HL-60/S4 treated with phorbol 12-myristate 13-acetate at 8.2 ng/mL for 4 days and 3 days (cell line): ENCODE results near the gene CNNM2.

Experiments used
- in situ Hi-C: fragments of 300-500 bp; cut with MboI; formaldehyde crosslinking; loops from 2 replicates; pipeline ENCODE4 v1.15.0; 2022; ENCODE audit warnings: low sequenced_read_pairs

The CNNM2 gene

GRCh38 chr10:102917962-102918816 is at the start of gene CNNM2:
TSS of gene CNNM2 (plus strand) at chr10:102918294. CDS start at chr10:102918481, 187 bp downstream.
- in situ Hi-C loops, result loop anchor here (10.0 kb wide), 2 partner anchors 183 to 327 kb away; partner anchors contain the start of gene RPEL1

DNA sequence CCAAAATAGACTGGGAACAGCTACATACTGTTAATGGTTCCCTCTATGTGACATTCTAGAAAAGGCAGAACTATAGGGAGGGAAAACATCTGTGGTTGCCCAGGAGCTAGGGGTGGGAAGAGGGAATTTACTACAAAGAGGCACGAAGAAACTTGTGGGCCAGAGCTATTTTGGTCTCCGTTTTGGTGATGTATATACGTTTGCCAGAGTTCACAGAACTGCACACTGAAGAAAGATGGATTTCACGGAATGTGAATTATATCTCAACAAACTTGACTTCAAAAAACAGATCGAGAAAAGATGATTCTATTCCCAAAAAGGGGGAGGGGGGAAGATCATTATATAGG is 49.2 kb upstream of the CNNM2 start:
- in situ Hi-C loops, result no loop called here

DNA sequence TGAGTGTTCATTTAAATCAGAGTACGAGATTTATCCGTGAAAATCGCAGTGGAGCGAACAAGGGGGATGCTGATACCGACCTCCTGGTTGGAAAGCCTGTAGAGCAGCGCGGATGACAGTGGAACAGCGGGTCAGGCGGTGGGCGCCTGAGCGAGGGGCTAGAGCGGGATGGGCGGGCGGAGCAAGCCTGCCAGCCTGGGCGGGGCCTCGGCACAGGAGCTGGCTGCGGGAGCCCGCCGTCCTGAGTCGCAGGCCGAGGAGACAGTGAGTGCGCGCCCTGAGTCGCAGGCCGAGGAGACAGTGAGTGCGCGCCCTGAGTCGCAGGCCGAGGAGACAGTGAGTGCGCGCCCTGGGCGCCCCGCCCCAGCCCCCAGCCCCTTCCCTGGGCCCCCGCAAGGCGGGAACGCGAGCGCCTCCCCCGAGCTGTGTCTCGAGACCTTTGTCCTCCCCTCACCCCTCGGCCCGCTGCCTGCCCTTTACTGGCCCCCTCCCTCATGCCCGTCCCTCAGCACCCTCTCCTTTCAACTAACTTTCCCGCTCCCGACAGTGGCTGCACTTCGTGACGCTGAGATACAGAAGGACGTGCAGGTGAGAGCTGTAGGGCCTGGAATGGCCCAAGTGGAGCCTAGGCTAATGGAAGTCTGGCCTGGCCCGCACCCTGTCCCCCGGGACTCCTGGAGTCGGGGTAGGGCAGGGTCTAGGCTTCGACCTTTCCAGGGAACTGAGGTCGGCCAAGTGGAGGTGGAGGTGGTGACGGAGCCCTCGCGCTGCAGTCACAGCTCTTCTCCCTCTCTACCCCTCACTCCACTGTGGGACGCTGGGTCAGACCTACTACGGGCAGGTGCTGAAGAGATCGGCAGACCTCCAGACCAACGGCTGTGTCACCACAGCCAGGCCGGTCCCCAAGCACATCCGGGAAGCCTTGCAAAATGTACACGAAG is 48.6 kb upstream of the CNNM2 start, which contains the start of gene AS3MT:
AS3MT (plus strand) TSS at position 213 of the 941 bp plus-strand sequence; CDS start at position 336, 123 bp downstream.
- in situ Hi-C loops, result no loop called here

- in situ Hi-C loops, result no loop called here
Measured at GRCh38 chr10:102870221-102870620, 47.9 kb upstream of the CNNM2 start.

- in situ Hi-C loops, result no loop called here
Measured at GRCh38 chr10:102872163-102872562, 45.9 kb upstream of the CNNM2 start.

- in situ Hi-C loops, result no loop called here
Measured at GRCh38 chr10:102876747-102877153, 41.3 kb upstream of the CNNM2 start.

- in situ Hi-C loops, result no loop called here
Measured at GRCh38 chr10:102878629-102879028, 39.5 kb upstream of the CNNM2 start.

DNA sequence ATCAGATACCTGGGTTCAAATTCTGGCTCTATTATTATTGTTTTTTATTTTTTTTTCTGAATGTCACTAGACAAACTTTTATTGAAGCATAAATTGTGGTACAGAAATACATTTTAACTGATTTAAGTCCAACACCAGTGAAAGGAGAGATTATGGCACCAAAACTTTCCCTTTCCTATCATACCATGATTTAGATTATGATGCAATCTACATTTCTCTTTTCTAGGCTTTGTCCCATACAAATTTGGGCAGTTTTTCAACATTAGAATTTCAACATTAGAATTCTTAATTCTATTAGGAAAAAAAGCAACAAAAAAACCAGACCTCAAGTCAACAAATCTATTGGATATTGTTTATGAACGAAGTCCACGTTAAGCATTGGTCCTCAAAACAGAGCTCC is 37.8 kb upstream of the CNNM2 start:
- in situ Hi-C loops, result no loop called here

DNA sequence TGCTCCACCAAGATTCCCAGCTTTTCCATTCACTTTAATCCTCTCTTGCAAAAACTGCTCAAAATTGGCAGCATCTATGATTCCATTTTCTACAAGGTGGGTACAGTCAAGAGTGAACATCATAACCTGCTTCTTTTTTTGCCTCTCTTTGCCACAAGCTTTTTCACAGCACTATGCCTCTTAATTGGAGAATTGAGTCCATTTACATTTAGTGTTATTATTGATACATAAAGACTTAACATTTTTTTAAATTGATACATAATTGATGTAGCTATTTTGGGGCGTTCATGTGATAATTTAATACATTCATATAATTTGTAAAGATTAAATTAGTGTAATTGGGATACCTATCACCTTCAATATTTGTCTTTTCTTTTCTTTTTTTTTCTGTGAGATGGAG is 30.0 kb upstream of the CNNM2 start:
- in situ Hi-C loops, result no loop called here

GRCh38 chr10:102894466-102895213 is 23.5 kb upstream of the CNNM2 start:
- in situ Hi-C loops, result no loop called here

DNA sequence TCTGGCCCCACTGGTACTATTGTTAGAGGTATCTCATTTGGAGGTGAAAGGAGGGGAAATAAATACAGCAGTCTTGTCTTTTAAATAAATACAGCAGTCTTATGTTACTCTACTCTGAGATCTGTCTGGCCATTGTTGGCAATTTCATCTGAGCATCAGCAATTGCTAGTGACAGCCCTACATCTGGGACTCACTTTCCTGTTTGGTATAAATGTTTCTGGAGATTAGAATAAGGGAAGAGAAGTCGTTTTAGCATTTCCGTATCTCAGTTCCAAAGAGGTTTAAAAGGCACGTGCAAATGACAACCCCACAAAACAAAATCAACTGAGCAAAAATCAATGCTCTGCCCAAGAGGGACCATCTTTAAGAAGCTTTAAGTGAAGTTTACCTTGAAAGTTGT is 18.1 kb upstream of the CNNM2 start:
- in situ Hi-C loops, result no loop called here

DNA sequence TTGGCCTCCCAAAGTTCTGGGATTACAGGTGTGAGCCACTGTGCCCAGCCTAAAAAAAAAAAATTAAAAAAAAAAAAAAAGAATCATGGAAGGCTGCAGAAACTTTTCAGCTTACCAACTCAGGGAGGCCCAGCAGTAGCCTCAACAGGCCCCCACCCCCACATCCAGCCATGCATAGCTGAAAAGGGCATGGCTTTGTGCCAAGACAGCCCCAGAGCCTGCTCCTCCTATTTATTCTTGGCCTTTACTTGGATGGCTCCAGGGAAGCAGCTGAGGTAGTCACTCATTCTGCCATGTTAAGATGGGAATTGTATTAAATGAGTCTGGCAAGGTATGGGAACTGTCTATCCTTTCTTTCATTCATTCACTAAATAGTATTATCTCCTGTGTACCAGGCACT is 13.7 kb upstream of the CNNM2 start:
- in situ Hi-C loops, result no loop called here

GRCh38 chr10:102906507-102906906 is 11.6 kb upstream of the CNNM2 start:
- in situ Hi-C loops, result no loop called here

- in situ Hi-C loops, result loop anchor here (10.0 kb wide), 2 partner anchors 180 to 330 kb away; partner anchors contain the start of gene RPEL1
Measured at GRCh38 chr10:102914781-102915180, 3.3 kb upstream of the CNNM2 start.

- in situ Hi-C loops, result loop anchor here (10.0 kb wide), 2 partner anchors 181 to 329 kb away; partner anchors contain the start of gene RPEL1
Measured at GRCh38 chr10:102916173-102916572, 1.9 kb upstream of the CNNM2 start.

DNA sequence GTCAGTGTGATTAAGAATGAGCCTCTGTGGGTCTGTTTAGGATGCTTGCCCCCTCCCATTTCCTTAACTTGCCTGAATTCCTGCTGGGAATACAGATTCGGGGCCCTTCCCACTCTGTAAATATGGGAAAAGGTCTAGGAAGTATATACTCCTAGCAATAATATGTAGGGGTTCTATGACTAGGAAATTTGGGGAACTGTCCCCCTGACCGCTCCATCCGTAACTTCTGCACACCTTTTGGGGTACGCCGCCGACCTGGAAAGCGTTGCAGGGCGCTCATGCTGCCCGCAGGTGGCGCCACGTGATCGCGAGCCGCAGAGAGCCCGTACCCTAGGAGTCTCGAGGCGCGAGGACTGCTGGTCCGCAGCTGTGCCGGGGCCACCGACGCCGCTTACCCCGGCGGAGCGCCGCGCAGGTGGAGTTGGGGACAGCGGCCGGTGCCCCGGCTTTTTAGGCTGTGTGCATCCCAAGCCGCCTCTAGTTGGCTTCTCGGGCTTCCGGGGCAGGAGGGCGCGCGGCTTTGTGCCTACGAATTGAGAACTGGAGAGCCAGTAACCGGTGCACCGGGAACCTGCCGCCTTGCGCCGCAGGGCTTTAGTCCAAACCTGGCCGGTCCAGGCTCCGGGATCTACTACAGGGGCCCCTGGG is 656 bp upstream of the CNNM2 start:
- in situ Hi-C loops, result loop anchor here (10.0 kb wide), 2 partner anchors 183 to 327 kb away; partner anchors contain the start of gene RPEL1

GRCh38 chr10:102918817-102919245 is 737 bp downstream of the CNNM2 start:
- in situ Hi-C loops, result loop anchor here (10.0 kb wide), 2 partner anchors 184 to 326 kb away; partner anchors contain the start of gene RPEL1

DNA sequence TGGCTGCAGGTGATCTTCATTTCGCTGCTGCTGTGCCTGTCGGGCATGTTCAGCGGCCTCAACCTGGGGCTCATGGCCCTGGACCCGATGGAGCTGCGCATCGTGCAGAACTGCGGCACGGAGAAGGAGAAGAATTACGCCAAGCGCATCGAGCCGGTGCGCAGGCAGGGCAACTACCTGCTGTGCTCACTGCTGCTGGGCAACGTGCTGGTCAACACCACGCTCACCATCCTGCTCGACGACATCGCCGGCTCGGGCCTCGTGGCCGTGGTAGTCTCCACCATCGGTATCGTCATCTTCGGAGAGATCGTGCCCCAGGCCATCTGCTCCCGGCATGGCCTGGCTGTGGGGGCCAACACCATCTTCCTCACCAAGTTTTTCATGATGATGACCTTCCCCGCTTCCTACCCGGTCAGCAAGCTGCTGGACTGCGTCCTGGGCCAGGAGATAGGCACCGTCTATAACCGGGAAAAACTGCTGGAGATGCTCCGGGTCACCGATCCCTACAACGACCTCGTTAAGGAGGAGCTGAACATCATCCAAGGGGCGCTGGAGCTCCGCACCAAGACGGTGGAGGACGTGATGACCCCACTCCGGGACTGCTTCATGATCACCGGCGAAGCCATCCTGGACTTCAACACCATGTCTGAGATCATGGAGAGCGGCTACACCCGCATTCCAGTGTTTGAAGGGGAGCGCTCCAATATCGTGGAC is 1.3 kb downstream of the CNNM2 start:
- in situ Hi-C loops, result loop anchor here (10.0 kb wide), 2 partner anchors 185 to 325 kb away; partner anchors contain the start of gene RPEL1
